Spleen (tissue), 11 donors: Measurements from ENCODE around the gene FAM171A1. TPM values are rescaled to one million over a fixed set of nuclear protein-coding genes. Genes with fewer than 3 reads are reported as not detected.

Experiments used
- DNase-seq: peaks from one replicate; pipeline ENCODE4 v3.0.0-alpha.2; 2020
- H3K27ac ChIP-seq, 8 donors: fragments of 200-600 bp; sonication (generic) in 7 of 8; 1 replicate in 4 of 8; 2 replicates in 4 of 8; pipeline versions ENCODE4 v1.5.0 to v1.8.0; 2016 to 2021; ENCODE audit warnings: inconsistent platforms in 4 of 8, mild to moderate bottlenecking in 4 of 8, moderate library complexity in 1 of 8
- H3K27me3 ChIP-seq, 7 donors: fragments of 200-600 bp; sonication (generic) in 6 of 7; replicated peaks in 1 of 7; 1 replicate in 4 of 7; 2 replicates in 3 of 7; pipeline versions ENCODE4 v1.5.0 to v1.8.0; 2016 to 2021; ENCODE audit warnings: inconsistent platforms in 3 of 7, mild to moderate bottlenecking in 1 of 7
- H3K36me3 ChIP-seq, 6 donors: fragments of 200-600 bp; sonication (generic) in 5 of 6; 1 replicate in 4 of 6; 2 replicates in 2 of 6; pipeline versions ENCODE4 v1.5.0 to v1.8.0; 2016 to 2021; ENCODE audit warnings: inconsistent platforms in 2 of 6
- H3K4me1 ChIP-seq, 6 donors: fragments of 200-600 bp; sonication (generic) in 5 of 6; 1 replicate in 3 of 6; 2 replicates in 3 of 6; pipeline versions ENCODE4 v1.5.0 to v1.8.0; 2016 to 2021; ENCODE audit warnings: inconsistent platforms in 3 of 6
- H3K4me3 ChIP-seq, 8 donors: fragments of 200-600 bp; sonication (generic) in 7 of 8; 1 replicate in 4 of 8; 2 replicates in 4 of 8; pipeline versions ENCODE4 v1.5.0 to v1.8.0; 2016 to 2021; ENCODE audit warnings: inconsistent platforms in 4 of 8, mild to moderate bottlenecking in 4 of 8, moderate library complexity in 2 of 8
- H3K9me3 ChIP-seq, 8 donors: fragments of 200-600 bp; sonication (generic) in 7 of 8; 1 replicate in 4 of 8; 2 replicates in 4 of 8; pipeline versions ENCODE4 v1.5.0 to v1.8.0; 2016 to 2021; ENCODE audit warnings: inconsistent platforms in 4 of 8
- POLR2A ChIP-seq, 3 donors: fragments of 450-650 bp; IDR thresholded peaks; one replicate each; pipeline ENCODE4 v1.5.1; 2017; ENCODE audit warnings: antibody characterized with exemption in 3 of 3, mild to moderate bottlenecking in 1 of 3
- POLR2AphosphoS5 ChIP-seq, 3 donors: sonication (generic); formaldehyde crosslinking; IDR thresholded peaks; one replicate each; pipeline ENCODE4 v1.5.1; 2017; ENCODE audit warnings: antibody characterized with exemption in 3 of 3
- WGBS, 5 donors: extraction: QIAGEN DNeasy Blood & Tissue Kit in 3 of 5; methylation state at CpG; one replicate each; pipeline versions ENCODE4 v1.1.5 to v1.1.7; 2013 to 2018; 5-methylcytosine and 5-hydroxymethylcytosine counted together
- intact Hi-C: fragments of 100-400 bp; cut with DNase I; formaldehyde crosslinking; loops from one replicate; pipeline ENCODE4 v1.15.0; 2023; ENCODE audit warnings: low total_unique reads
- polyA plus RNA-seq, 3 donors: library from polyadenylated mRNA; stranded (reverse); fragments of 200-250 nt; gene quantifications; one replicate each; pipeline ENCODE4 v1.2.1, GENCODE V29; 2013
- small RNA-seq, 4 donors: library from RNA; depleted of rRNA; stranded (forward); fragments of <200 nt; gene quantifications; one replicate each; pipeline ENCODE3, GENCODE V24; 2016
- total RNA-seq, 7 donors: library from RNA; depleted of rRNA in 3 of 7; stranded (reverse); fragments of >200 nt in 3 of 7; fragmentation: NEBNext Ultra II Directional in 4 of 7; extraction: Animal tissue kit (Norgen Biotek cat#: 25700) in 4 of 7; gene quantifications; one replicate each; pipeline versions ENCODE4 v1.1.0 to v1.2.1, GENCODE V29; 2016 to 2021
- TF ChIP-seq, protein P1 (sequence below), 11 experiments: fragments of 200-600 bp in 7 of 11; fragments of 450-650 bp in 4 of 11; sonication (generic) in 4 of 11; IDR thresholded peaks in 8 of 11; conservative IDR thresholded peaks in 3 of 11; 1 replicate in 7 of 11; 2 replicates in 4 of 11; pipeline versions ENCODE4 v1.4.0 to v1.8.0; 2016 to 2021; ENCODE audit warnings: antibody characterized with exemption in 11 of 11, inconsistent platforms in 4 of 11, mild to moderate bottlenecking in 1 of 11
- donor health status: healthy with polysubstance abuse.
- donor health status: DM: no; HTN: no; CAD: no; lungs with moderate emphysema.
- donor health status: DM: no; HTN: no; CAD: no.
- donor health status: Bipolar disorder and iron deficiency.
- donor health status: healthy.
- donor health status: DM: no; HTN: no; CAD: no.
- donor health status: DM: yes; HTN: yes; CAD: no.

The FAM171A1 gene
- total and polyA plus RNA-seq, 10 donors: 3.5 to 34.0 (median 19.6) TPM

DNA sequence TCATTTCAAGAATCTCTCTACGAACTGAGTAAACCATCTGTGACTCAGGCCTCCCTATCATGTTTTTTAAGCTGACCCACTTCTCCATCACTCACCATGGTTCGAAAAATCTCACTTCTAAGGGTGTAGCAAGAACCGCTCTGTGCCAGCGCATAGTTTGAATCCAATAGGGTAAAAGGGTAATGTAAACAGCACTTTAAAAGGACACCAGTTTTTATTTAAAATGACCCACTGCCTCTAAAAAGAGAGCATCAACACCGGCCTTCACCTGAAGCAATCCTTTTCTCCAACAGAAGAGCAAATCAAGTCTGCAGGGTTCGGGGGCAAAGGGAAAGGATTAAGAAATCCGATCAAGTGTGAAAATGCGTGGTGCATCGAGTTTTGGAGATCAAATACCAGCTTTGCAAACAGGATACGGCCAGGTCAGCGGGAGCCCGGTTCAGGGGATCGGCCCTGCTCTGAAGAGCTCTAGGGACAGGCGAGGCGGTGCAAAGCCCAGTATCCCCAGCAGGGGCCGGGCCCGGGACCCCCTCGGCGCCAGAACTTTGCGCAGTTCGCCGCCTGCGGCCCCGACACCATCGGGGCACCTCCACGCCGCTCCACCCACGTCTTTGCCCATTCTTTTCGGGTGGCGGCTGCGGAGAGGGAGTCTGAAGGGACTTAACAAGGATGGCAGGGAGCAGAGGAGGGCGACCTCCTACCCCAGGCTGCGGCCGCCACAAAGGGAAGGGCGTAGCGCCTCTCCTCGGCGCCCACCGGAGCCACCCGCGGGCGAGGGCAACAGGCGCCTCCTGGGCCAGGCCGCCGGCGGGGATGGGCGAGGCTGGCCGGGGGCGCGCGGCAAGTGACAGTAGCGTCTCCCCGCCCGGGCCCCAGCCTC is 203.4 kb downstream of the FAM171A1 start:
- H3K36me3 ChIP-seq: no peaks in the 10 kb centered on the region
- DNase-seq: no peak
- TF ChIP-seq POLR2A (IDR thresholded peaks at IDR 0.05) (no peak), POLR2AphosphoS5 (IDR thresholded peaks at IDR 0.05) (no peak)
- TF ChIP-seq, protein P1, sequence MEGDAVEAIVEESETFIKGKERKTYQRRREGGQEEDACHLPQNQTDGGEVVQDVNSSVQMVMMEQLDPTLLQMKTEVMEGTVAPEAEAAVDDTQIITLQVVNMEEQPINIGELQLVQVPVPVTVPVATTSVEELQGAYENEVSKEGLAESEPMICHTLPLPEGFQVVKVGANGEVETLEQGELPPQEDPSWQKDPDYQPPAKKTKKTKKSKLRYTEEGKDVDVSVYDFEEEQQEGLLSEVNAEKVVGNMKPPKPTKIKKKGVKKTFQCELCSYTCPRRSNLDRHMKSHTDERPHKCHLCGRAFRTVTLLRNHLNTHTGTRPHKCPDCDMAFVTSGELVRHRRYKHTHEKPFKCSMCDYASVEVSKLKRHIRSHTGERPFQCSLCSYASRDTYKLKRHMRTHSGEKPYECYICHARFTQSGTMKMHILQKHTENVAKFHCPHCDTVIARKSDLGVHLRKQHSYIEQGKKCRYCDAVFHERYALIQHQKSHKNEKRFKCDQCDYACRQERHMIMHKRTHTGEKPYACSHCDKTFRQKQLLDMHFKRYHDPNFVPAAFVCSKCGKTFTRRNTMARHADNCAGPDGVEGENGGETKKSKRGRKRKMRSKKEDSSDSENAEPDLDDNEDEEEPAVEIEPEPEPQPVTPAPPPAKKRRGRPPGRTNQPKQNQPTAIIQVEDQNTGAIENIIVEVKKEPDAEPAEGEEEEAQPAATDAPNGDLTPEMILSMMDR (IDR thresholded peaks at IDR 0.05 in 8 of 11, conservative IDR thresholded peaks at IDR 0.05 in 3 of 11): peak; percentile 12 to 71 (median 45)
- peaks cover 27 to 64% (median 50%) of the 10 kb centered on the region in 6 donors for H3K4me1 ChIP-seq
- H3K9me3 ChIP-seq: no peaks in the 10 kb centered on the region
- H3K27me3 ChIP-seq: peaks cover 0 to 9% (median 0%) of the 10 kb centered on the region in 7 donors
- H3K4me3 ChIP-seq: peak overlapping the region; percentile 56 to 98 (median 90)
- intact Hi-C loops: no loop called here
- WGBS, 5 donors: 4 to 10% (median 4%) methylated on average over 17 to 54 of the region's 54 CpGs
- peak overlapping the region; percentile 85 to 93 (median 90) for H3K27ac ChIP-seq

DNA sequence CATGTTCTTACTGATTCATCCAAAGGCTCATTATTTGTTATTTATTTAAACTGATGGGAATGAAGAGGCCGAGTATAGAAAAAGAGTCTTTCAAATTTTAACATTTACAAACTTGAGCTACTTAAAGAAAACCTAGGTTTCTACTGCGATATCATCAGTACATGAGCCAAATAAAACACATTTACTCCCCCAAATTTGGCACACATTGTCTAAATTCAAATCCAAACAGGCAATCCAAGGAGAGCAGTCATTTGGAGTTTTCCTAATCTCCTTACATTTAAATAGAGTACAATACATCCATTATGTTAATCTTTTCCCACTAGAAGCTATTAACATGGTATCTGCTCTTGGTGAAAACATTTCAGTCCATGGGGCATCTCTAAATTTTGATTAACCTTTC is 204.8 kb downstream of the FAM171A1 start:
- peaks cover 0 to 9% (median 0%) of the 10 kb centered on the region in 7 donors for H3K27me3 ChIP-seq
- TF ChIP-seq POLR2AphosphoS5 (IDR thresholded peaks at IDR 0.05): no peak
- TF ChIP-seq, protein P1 (IDR thresholded peaks at IDR 0.05 in 8 of 11, conservative IDR thresholded peaks at IDR 0.05 in 3 of 11): no peak
- no peak for TF ChIP-seq POLR2A (IDR thresholded peaks at IDR 0.05)
- H3K27ac ChIP-seq: no peak overlapping the region
- no peaks in the 10 kb centered on the region for H3K9me3 ChIP-seq
- 89 to 95% (median 92%) methylated on average over 2 of the region's 2 CpGs for WGBS, 5 donors
- H3K4me1 ChIP-seq: peaks cover 27 to 64% (median 50%) of the 10 kb centered on the region in 6 donors
- no peak for DNase-seq
- peak overlapping the region in 1 of 8 donors; percentile 98 for H3K4me3 ChIP-seq
- no peaks in the 10 kb centered on the region for H3K36me3 ChIP-seq
- intact Hi-C loops: no loop called here

DNA sequence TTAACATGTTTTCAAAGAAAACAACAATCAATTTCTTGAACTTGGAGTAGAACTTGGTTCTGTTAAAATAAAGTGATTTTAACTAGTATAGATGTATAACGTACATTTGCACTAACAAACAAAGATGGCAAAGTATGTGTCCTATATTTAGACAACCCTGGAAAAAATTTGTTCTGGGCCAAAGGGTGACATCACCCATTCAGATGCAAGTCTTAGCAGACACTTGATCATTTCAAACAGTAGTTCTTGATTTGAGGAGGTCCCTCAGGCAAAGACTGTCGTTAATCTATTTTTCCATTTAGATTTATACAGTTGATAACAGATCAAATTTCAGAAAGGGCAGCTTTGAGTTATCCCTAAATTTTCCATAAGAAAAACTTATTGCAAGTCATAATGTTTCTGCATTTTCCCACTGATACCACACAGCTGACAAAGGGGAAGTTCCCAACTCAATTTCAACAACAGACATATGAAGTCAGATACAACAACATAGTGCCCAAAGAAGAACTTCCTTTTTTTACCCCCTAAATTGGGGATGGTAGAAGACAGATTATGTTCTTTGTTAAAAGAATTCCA is 207.7 kb downstream of the FAM171A1 start:
- no peak overlapping the region for H3K27ac ChIP-seq
- TF ChIP-seq POLR2A (IDR thresholded peaks at IDR 0.05) (no peak), POLR2AphosphoS5 (IDR thresholded peaks at IDR 0.05) (no peak)
- TF ChIP-seq, protein P1 (IDR thresholded peaks at IDR 0.05 in 8 of 11, conservative IDR thresholded peaks at IDR 0.05 in 3 of 11): no peak
- no peak overlapping the region for H3K4me3 ChIP-seq
- WGBS, 5 donors: 82 to 93% (median 89%) methylated on average over 2 of the region's 2 CpGs
- no peak for DNase-seq
- H3K4me1 ChIP-seq: peaks cover 5 to 51% (median 26%) of the 10 kb centered on the region in 6 donors
- no peaks in the 10 kb centered on the region for H3K36me3 ChIP-seq
- H3K9me3 ChIP-seq: no peaks in the 10 kb centered on the region
- intact Hi-C loops: no loop called here
- peaks cover 0 to 9% (median 0%) of the 10 kb centered on the region in 7 donors for H3K27me3 ChIP-seq

Small RNA genes within 50 kb of the gene (small RNA-seq; reads per million reads assigned to genes)
- gene AL590365.1: 0 reads per million in 4 donors

Other genes starting within 250 kb of the FAM171A1 start
- gene NMT2, start 202.6 kb downstream of the FAM171A1 start, total RNA-seq: 10 to 100 TPM; 11.3 to 19.2 (median 14.6) TPM
- gene NMT2, start 202.6 kb downstream of the FAM171A1 start, polyA plus RNA-seq: 10 to 100 TPM in 1 of 3 donors, 1 to 10 TPM in 2; 4.3 to 10.2 (median 6.0) TPM